ENCODE data around the gene AMMECR1.
"Not testable (repeated sequence)": the region's sequence is repeated elsewhere in the genome, so short reads cannot be mapped to it uniquely, and the experiment has no call there.

AMMECR1 gene

GRCh38 chrX:110162131-110162530 is 155.8 kb downstream of the AMMECR1 start:
- DNase-seq = no peak

DNA sequence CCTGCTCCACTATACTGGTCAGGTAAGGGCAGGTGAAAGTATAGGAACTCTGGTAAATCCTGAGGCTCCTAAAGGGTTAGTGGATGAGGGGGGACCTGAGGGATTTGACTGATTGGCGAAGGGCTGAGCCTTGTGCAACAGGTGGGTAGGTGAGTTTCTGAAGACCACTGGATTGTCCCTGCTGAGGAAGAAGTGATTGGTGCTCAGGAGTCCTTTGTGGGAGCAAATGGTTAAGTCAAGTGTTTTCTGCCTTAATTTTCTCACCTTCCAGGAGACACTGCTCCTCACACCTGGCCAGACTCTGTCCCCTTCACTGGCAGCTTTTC is 156.6 kb downstream of the AMMECR1 start:
- DNase-seq = no peak

GRCh38 chrX:110159865-110160264 is 158.0 kb downstream of the AMMECR1 start:
- DNase-seq = no peak

DNA sequence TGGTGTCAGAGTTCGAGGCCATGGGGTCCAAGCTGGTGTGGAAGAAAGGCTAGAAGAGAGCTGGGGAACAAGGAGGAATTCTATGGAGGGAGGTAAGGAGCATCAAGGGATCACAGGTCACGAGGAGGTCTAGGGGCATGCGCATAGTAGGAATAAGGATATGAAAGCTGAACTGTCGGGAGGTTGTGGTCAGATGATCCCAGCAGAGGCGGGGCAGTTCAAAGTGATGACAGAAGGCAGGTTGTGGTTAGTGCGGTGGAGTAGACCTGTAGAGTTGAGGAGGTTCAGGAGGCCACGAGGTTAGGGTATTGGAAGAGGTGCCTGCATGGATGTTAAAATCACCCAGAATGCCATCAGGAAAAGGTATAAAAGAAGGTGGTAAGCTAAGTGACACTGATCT is 158.7 kb downstream of the AMMECR1 start:
- DNase-seq = no peak

DNA sequence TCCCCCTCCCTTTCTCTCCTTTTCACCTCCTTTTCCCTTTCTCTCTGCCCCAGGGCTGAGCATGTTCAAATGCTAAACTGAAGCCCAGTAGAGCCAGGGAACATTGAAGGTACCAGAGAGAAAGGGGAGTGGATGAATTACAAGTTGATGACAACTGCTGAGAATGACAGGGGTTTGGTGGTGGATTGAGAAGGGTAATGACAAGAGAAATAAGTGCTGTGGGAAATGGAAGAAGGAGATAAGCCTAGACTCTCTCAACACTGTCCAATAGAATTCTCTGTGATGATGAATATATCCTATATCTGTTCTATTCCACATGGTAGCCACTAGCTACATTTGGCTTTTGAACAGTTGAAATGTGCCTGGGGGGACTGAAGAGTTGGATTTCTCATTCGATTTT is 160.4 kb downstream of the AMMECR1 start:
- no peak for DNase-seq

DNA sequence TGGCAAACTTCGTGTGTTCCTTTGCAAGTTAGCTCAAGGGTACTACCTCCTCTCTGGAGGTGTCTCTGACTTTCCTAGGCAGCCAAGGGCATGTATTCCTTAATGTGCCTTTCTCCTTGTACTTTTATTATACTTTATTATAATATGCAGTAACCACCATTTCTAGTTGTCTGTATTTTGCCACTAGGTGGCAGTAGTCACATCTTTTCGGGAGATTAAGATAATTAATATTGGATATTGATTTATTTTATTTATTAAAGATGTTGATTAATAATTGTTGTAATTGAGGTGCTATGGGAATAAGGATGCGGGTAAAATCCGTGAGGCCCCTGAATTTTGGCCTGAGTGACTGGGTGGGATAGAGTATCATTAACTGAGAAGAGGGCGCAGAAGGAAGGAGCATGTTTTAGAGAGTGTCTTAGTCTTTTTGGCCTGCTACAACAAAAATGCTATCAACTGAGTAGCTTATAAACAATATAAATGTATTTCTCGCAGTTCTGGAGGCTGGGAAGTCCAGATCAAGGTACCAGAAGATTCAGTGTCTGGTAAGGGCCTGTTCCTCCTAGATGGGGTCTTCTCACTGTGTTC is 161.6 kb downstream of the AMMECR1 start:
- no peak for DNase-seq

GRCh38 chrX:110155759-110156158 is 162.1 kb downstream of the AMMECR1 start:
- DNase-seq = no peak

GRCh38 chrX:110154328-110154727 is 163.6 kb downstream of the AMMECR1 start:
- not testable (repeated sequence) for DNase-seq

GRCh38 chrX:110153896-110154295 is 164.0 kb downstream of the AMMECR1 start:
- no peak for DNase-seq

GRCh38 chrX:110153244-110153643 is 164.6 kb downstream of the AMMECR1 start:
- no peak for DNase-seq

- DNase-seq = no peak
Measured at GRCh38 chrX:110146521-110146920, 171.4 kb downstream of the AMMECR1 start.

DNA sequence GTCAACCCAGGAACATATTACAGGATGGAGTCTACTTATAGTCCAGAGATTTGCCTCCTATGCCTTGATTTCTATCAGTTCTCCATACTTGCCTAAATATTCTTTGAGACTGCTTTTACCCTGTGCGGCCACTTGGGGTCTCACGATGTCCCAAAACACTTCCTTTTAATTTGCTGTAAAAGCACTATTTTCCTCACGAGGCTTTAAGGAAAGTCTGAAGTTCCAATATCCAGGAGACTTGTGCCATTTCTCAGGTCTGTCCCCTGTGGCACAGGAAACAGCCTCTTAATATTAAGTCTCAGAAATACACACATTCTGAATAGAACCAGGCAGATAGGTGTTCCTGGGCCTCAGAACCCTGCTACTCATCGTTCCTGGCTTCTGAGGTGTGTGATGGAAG is 172.0 kb downstream of the AMMECR1 start:
- no peak for DNase-seq

DNA sequence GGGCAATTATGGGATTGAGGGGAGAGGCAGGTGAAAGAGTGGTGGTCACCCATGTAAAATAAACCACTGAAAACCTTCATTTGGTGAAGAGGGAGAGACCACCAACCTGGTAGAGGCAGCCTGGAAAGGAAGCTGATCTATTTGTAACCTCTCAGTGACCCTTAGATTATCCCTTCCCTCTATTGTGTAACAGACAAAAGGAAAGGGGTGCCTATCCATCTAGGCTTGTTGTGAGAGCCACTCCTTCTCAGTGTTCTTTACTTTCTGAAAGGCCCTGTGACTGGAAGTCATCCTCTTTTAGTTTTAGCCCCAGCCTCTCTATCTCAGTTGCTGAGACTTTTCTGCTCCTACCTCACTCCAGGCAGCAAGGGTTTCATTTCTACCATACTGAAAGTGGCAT is 172.6 kb downstream of the AMMECR1 start:
- DNase-seq = no peak

All from NCI-H1436 treated with DMSO at 0.1 percent for 48 hours (cell line).